IMR-90 (cell line): ENCODE measurements around the gene ZNF729. TPM values are rescaled to one million over a fixed set of nuclear protein-coding genes. Genes with fewer than 3 reads are reported as not detected.
A peak's percentile ranks its signal among the peaks of the same experiment; 100 is the strongest.

Experiments
- ATAC-seq: fragments of 200-7000 bp; cut with Tn5 transposase; 2 replicates; pipeline ENCODE4 v1.9.1; 2020; ENCODE audit warnings: low read depth, mild to moderate bottlenecking, moderate library complexity
- BruUV-seq: library from RNA; stranded (reverse); fragments of 400-500 nt; replicated peaks from 2 replicates; lab custom pipeline; 2021; lab: Mats Ljungman, UMichigan
- CTCF ChIA-PET: fragments of 300-600 bp; formaldehyde crosslinking; extraction: SDS; loops from one replicate; lab custom pipeline; 2021; ENCODE audit warnings: antibody characterized with exemption; lab: Yijun Ruan, JAX
- POLR2A ChIA-PET: fragments of 300-600 bp; sonication (Branson Sonifier 250); formaldehyde crosslinking; loops from one replicate; lab custom pipeline; 2022; ENCODE audit warnings: antibody characterized with exemption; ENCODE audit not compliant: unreplicated experiment; lab: Charles Lee
- DNase-seq: peaks from one replicate; pipeline ENCODE4 v3.0.0; 2013
- H2AFZ ChIP-seq: replicated peaks from 2 replicates; pipeline ENCODE3; 2013; ENCODE audit warnings: low read length, mild to moderate bottlenecking; ENCODE audit not compliant: poor library complexity
- H2AK5ac ChIP-seq: 2 replicates; pipeline ENCODE4 v1.6.1; 2013; ENCODE audit warnings: low read depth, low read length, inconsistent platforms
- H2AK9ac ChIP-seq: replicated peaks from 2 replicates; pipeline ENCODE3; 2013; ENCODE audit warnings: mild to moderate bottlenecking, low read depth, low read length, moderate library complexity; ENCODE audit not compliant: poor library complexity
- H2BK120ac ChIP-seq: 2 replicates; pipeline ENCODE4 v1.6.1; 2013; ENCODE audit warnings: low read depth, low read length, inconsistent platforms
- H2BK15ac ChIP-seq: 3 replicates; pipeline ENCODE4 v1.6.1; 2013; ENCODE audit warnings: low read depth, low read length, inconsistent platforms
- H2BK20ac ChIP-seq: 2 replicates; pipeline ENCODE4 v1.6.1; 2013; ENCODE audit warnings: low read depth, mild to moderate bottlenecking, inconsistent platforms, low read length, moderate library complexity
- H2BK5ac ChIP-seq: 2 replicates; pipeline ENCODE4 v1.6.1; 2013; ENCODE audit warnings: mild to moderate bottlenecking, low read depth, low read length, inconsistent platforms; ENCODE audit not compliant: poor library complexity, severe bottlenecking
- H3K14ac ChIP-seq: replicated peaks from 2 replicates; pipeline ENCODE4 v1.6.1; 2013; ENCODE audit warnings: low read depth, low read length, inconsistent platforms
- H3K18ac ChIP-seq: 2 replicates; pipeline ENCODE4 v1.6.1; 2013; ENCODE audit warnings: low read depth, low read length, control low read depth
- H3K23ac ChIP-seq: 2 replicates; pipeline ENCODE4 v1.6.1; 2013; ENCODE audit warnings: low read depth, low read length, inconsistent platforms
- H3K27ac ChIP-seq: 2 replicates; pipeline ENCODE4 v1.5.1; 2013; ENCODE audit warnings: mild to moderate bottlenecking, control low read depth, low read length; ENCODE audit not compliant: insufficient read depth
- H3K27me3 ChIP-seq: 2 replicates; pipeline ENCODE4 v1.6.1; 2013; ENCODE audit warnings: low read length; ENCODE audit not compliant: control insufficient read depth, insufficient read depth
- H3K36me3 ChIP-seq: 2 replicates; pipeline ENCODE4 v1.6.1; 2013; ENCODE audit warnings: low read length, mixed read lengths; ENCODE audit not compliant: control insufficient read depth, insufficient read depth
- H3K4ac ChIP-seq: 2 replicates; pipeline ENCODE4 v1.6.1; 2013; ENCODE audit warnings: low read depth, low read length, inconsistent platforms
- H3K4me1 ChIP-seq: 2 replicates; pipeline ENCODE4 v1.6.1; 2013; ENCODE audit warnings: low read length, mixed read lengths; ENCODE audit not compliant: control insufficient read depth, insufficient read depth
- H3K4me2 ChIP-seq: 2 replicates; pipeline ENCODE4 v1.6.1; 2013; ENCODE audit warnings: low read depth, mild to moderate bottlenecking, control low read depth, low read length, moderate library complexity
- H3K4me3 ChIP-seq: 2 replicates; pipeline ENCODE4 v1.5.1; 2013; ENCODE audit warnings: low read depth, mild to moderate bottlenecking, control low read depth, low read length, moderate library complexity; ENCODE audit not compliant: insufficient read depth
- H3K56ac ChIP-seq: 2 replicates; pipeline ENCODE4 v1.6.1; 2013; ENCODE audit warnings: low read length, inconsistent platforms; ENCODE audit not compliant: insufficient read depth; ENCODE audit errors: extremely low read depth
- H3K79me1 ChIP-seq, 2 experiments: 2 replicates each; pipeline ENCODE4 v1.6.1; 2013; ENCODE audit warnings: low read length in 2 of 2, inconsistent platforms in 1 of 2, low read depth in 1 of 2
- H3K9ac ChIP-seq: 2 replicates; pipeline ENCODE4 v1.6.1; 2013; ENCODE audit warnings: low read depth, low read length, control low read depth
- H3K9me1 ChIP-seq: 2 replicates; pipeline ENCODE4 v1.6.1; 2013; ENCODE audit warnings: low read length, inconsistent platforms; ENCODE audit not compliant: insufficient read depth
- H3K9me3 ChIP-seq: 2 replicates; pipeline ENCODE4 v1.6.1; 2013; ENCODE audit warnings: low read length; ENCODE audit not compliant: control insufficient read depth, insufficient read depth
- H4K20me1 ChIP-seq: 2 replicates; pipeline ENCODE4 v1.6.1; 2013; ENCODE audit warnings: low read length, inconsistent platforms; ENCODE audit not compliant: insufficient read depth
- H4K5ac ChIP-seq: 2 replicates; pipeline ENCODE4 v1.6.1; 2013; ENCODE audit warnings: mild to moderate bottlenecking, low read depth, low read length, control low read depth
- H4K8ac ChIP-seq, 2 experiments: 2 replicates each; pipeline ENCODE4 v1.6.1; 2013; ENCODE audit warnings: low read depth in 2 of 2, low read length in 2 of 2, control low read depth in 1 of 2, inconsistent platforms in 1 of 2
- H4K91ac ChIP-seq: 2 replicates; pipeline ENCODE4 v1.6.1; 2013; ENCODE audit warnings: low read depth, low read length, inconsistent platforms; ENCODE audit not compliant: insufficient read depth
- NFE2L2 ChIP-seq: fragments of 150-350 bp; IDR thresholded peaks from 2 replicates; pipeline ENCODE4 v1.6.1; 2016; ENCODE audit warnings: low read depth, mild to moderate bottlenecking, low read length
- RFX5 ChIP-seq: IDR thresholded peaks from 2 replicates; pipeline ENCODE4 v1.8.0; 2012; ENCODE audit warnings: low read depth, mild to moderate bottlenecking, low read length, moderate library complexity
- WGBS, 2 experiments: methylation state at CpG; one replicate each; pipeline versions ENCODE4 v1.1.5 to v1.1.7; 2013; ENCODE audit warnings: missing lambda C conversion rate in 2 of 2; ENCODE audit not compliant: insufficient read length in 1 of 2; ENCODE audit errors: extremely low coverage in 2 of 2; 5-methylcytosine and 5-hydroxymethylcytosine counted together
- dilution Hi-C: fragments of 300-500 bp; cut with HindIII; formaldehyde crosslinking; loops from one replicate; pipeline ENCODE4 v1.14.3; 2018; ENCODE audit warnings: low sequenced_read_pairs; ENCODE audit not compliant: unreplicated experiment
- in situ Hi-C: fragments of 300-500 bp; cut with MboI; formaldehyde crosslinking; loops from 3 replicates; pipeline ENCODE4 v1.14.3; 2019; ENCODE audit warnings: low sequenced_read_pairs, inconsistent platforms, mixed read lengths
- intact Hi-C: fragments of 100-400 bp; cut with micrococcal nuclease; formaldehyde crosslinking; loops from 2 replicates; pipeline ENCODE4 v1.10.0; 2022
- polyA plus RNA-seq, 3 experiments: library from polyadenylated mRNA; depleted of rRNA; stranded (reverse); fragments of >200 nt; gene quantifications; 2 replicates each; pipeline ENCODE4 v1.2.3, GENCODE V29; 2012; ENCODE audit warnings: low replicate concordance in 1 of 3
- total RNA-seq: library from RNA; depleted of rRNA; stranded (reverse); fragments of >200 nt; gene quantifications from 2 replicates; pipeline ENCODE4 v1.2.3, GENCODE V29; 2012

The ZNF729 gene
- total and polyA plus RNA-seq, 2 of the 4 experiments (the other 2 are of a cell fraction) = not detected

DNA sequence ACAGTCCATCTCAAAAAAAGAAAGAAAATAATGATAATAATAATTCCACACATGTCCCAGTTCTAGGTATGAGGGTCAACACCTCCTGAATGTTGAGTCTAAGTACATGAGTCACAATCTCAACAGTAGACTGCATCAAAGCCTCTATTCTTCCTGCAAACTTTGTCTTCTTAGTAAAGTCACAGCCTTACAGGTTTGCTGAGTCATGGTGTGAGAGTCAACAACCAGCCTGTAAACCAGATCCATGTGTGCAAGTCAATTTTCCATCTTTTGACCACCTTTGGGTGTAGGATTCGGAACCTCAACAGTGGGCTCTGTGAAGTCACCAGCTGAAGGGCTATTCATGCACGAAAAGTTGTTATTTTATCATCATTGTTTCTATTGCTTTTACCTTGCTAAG, 25.7 kb upstream of the ZNF729 start:
- Histone ChIP-seq H3K4me1 (no peaks in the 10 kb centered on the region), H4K20me1 (no peaks in the 10 kb centered on the region; the same call in 1 of the 2 replicates), H3K18ac (no peak overlapping the region), H2BK5ac (no peak overlapping the region), H3K23ac (no peak overlapping the region), H2BK15ac (no peak overlapping the region), H4K8ac (no peak overlapping the region), H2AFZ (no peak overlapping the region), H3K9me3 (peaks cover 33% of the 10 kb centered on the region), H2AK9ac (no peak overlapping the region), H2AK5ac (no peak overlapping the region), H3K14ac (no peak overlapping the region), H3K9me1 (no peaks in the 10 kb centered on the region), H2BK20ac (no peak overlapping the region), H3K27me3 (no peaks in the 10 kb centered on the region), H3K27ac (no peak overlapping the region), H3K9ac (no peak overlapping the region), H3K79me1 (no peaks in the 10 kb centered on the region), H3K4me2 (no peak overlapping the region), H3K4ac (no peak overlapping the region), H4K5ac (no peak overlapping the region), H4K91ac (no peak overlapping the region), H3K36me3 (no peaks in the 10 kb centered on the region), H3K56ac (no peak overlapping the region), H2BK120ac (no peak overlapping the region), H3K4me3 (no peak overlapping the region)
- ATAC-seq = no peak
- WGBS, 2 experiments = no CpG with 5 or more reads among the region's 2 CpGs
- intact Hi-C loops = no loop called here
- TF ChIP-seq NFE2L2 (peak; percentile 65; the same call in 1 of the 2 replicates), RFX5 (no peak)
- dilution Hi-C loops = no loop called here
- POLR2A ChIA-PET = no interaction called here
- no peak for DNase-seq
- CTCF ChIA-PET = no interaction called here
- in situ Hi-C loops = no loop called here
- BruUV-seq = no TSS peak
